Type B pancreatic cell (in vitro differentiated cells): Measurements from ENCODE around the gene COL9A3. TPM values are rescaled to one million over a fixed set of nuclear protein-coding genes. Genes with fewer than 3 reads are reported as not detected.

Experiments
- DNase-seq: peaks from one replicate; pipeline ENCODE4 v3.0.0; 2021; ENCODE audit warnings: mixed read lengths; ENCODE audit not compliant: unreplicated experiment; ENCODE audit errors: extremely low spot score
- H3K27ac Mint-ChIP-seq: 2 replicates; pipeline ENCODE4 v1.8.0; 2021; ENCODE audit warnings: mild to moderate bottlenecking, mixed read lengths
- H3K27me3 Mint-ChIP-seq: 2 replicates; pipeline ENCODE4 v1.8.0; 2021; ENCODE audit warnings: mixed read lengths
- H3K36me3 Mint-ChIP-seq: 2 replicates; pipeline ENCODE4 v1.8.0; 2021; ENCODE audit warnings: mixed read lengths
- H3K4me1 Mint-ChIP-seq: one replicate; pipeline ENCODE4 v1.8.0; 2021; ENCODE audit warnings: mixed read lengths; ENCODE audit not compliant: unreplicated experiment
- H3K4me3 Mint-ChIP-seq: 2 replicates; pipeline ENCODE4 v1.8.0; 2021; ENCODE audit warnings: mild to moderate bottlenecking, mixed read lengths
- H3K9me3 Mint-ChIP-seq: 2 replicates; pipeline ENCODE4 v1.8.0; 2021; ENCODE audit warnings: mixed read lengths
- CTCF ChIP-seq: fragments of 200-600 bp; sonication (generic); conservative IDR thresholded peaks from 2 replicates; pipeline ENCODE4 v1.5.0; 2021; ENCODE audit warnings: antibody characterized with exemption, mild to moderate bottlenecking
- total RNA-seq: library from RNA; stranded (reverse); gene quantifications from 2 replicates; pipeline ENCODE4 v1.2.1, GENCODE V29; 2021; ENCODE audit warnings: low replicate concordance

The COL9A3 gene
- total RNA-seq, 1 donor from 2014 or later: 21.2 TPM

- Mint-ChIP-seq H3K27ac (no peak overlapping the region), H3K4me3 (peak overlapping the region; percentile 82), H3K36me3 (peaks cover 2% of the 10 kb centered on the region), H3K27me3 (peaks cover 3% of the 10 kb centered on the region), H3K4me1 (peaks cover 13% of the 10 kb centered on the region), H3K9me3 (no peaks in the 10 kb centered on the region)
- TF ChIP-seq CTCF: no peak
- DNase-seq: no peak
These were observed 11.6 kb upstream of the COL9A3 start for GRCh38 chr20:62805155-62805710.

- H3K4me3 Mint-ChIP-seq: peak overlapping the region; percentile 82
- H3K27me3 Mint-ChIP-seq: peaks cover 3% of the 10 kb centered on the region
- H3K36me3 Mint-ChIP-seq: no peaks in the 10 kb centered on the region
- no peaks in the 10 kb centered on the region for H3K9me3 Mint-ChIP-seq
- TF ChIP-seq CTCF: no peak
- peak overlapping the region; percentile 43 for H3K27ac Mint-ChIP-seq
- DNase-seq: no peak
- peaks cover 13% of the 10 kb centered on the region for H3K4me1 Mint-ChIP-seq
These were observed 11.0 kb upstream of the COL9A3 start for GRCh38 chr20:62805711-62806382.

GRCh38 chr20:62806383-62807050 is 10.3 kb upstream of the COL9A3 start:
- TF ChIP-seq CTCF: no peak
- Mint-ChIP-seq H3K4me3 (peak overlapping the region; percentile 82), H3K27me3 (peaks cover 3% of the 10 kb centered on the region), H3K36me3 (no peaks in the 10 kb centered on the region), H3K4me1 (peaks cover 13% of the 10 kb centered on the region), H3K27ac (no peak overlapping the region), H3K9me3 (no peaks in the 10 kb centered on the region)
- no peak for DNase-seq

- Mint-ChIP-seq H3K9me3 (no peaks in the 10 kb centered on the region), H3K4me3 (peak overlapping the region; percentile 44), H3K36me3 (no peaks in the 10 kb centered on the region), H3K27me3 (peaks cover 3% of the 10 kb centered on the region), H3K27ac (no peak overlapping the region), H3K4me1 (peaks cover 13% of the 10 kb centered on the region)
- DNase-seq: no peak
- TF ChIP-seq CTCF: no peak
These were observed 9.2 kb upstream of the COL9A3 start for GRCh38 chr20:62807444-62808210.

- no peaks in the 10 kb centered on the region for H3K36me3 Mint-ChIP-seq
- DNase-seq: peak; percentile 84
- peaks cover 3% of the 10 kb centered on the region for H3K27me3 Mint-ChIP-seq
- no peak overlapping the region for H3K27ac Mint-ChIP-seq
- peak; percentile 95 for TF ChIP-seq CTCF
- H3K4me1 Mint-ChIP-seq: peaks cover 7% of the 10 kb centered on the region
- H3K9me3 Mint-ChIP-seq: no peaks in the 10 kb centered on the region
- H3K4me3 Mint-ChIP-seq: peak overlapping the region; percentile 78
These were observed 8.5 kb upstream of the COL9A3 start for GRCh38 chr20:62808211-62808865.
